Left renal cortex interstitium (tissue), 4 donors: ENCODE measurements around the gene ERCC2. TPM values are rescaled to one million over a fixed set of nuclear protein-coding genes. Genes with fewer than 3 reads are reported as not detected.

Experiments
- DNase-seq, 4 donors: peaks; one replicate each; pipeline ENCODE4 v3.0.0-alpha.2; 2013; ENCODE audit warnings: low read depth in 4 of 4, low spot score in 2 of 4, missing footprints in 1 of 4
- polyA plus RNA-seq, 4 donors: library from polyadenylated mRNA; unstranded; fragments of 120-200 nt; gene quantifications; one replicate each; pipeline ENCODE4 v1.2.1, GENCODE V29; 2013; ENCODE audit not compliant: insufficient read length in 4 of 4

Gene ERCC2
- polyA plus RNA-seq, 4 donors, result 31.8 to 44.1 (median 36.8) TPM

GRCh38 chr19:45306518-45307027 is 63.8 kb downstream of the ERCC2 start:
- no peak for DNase-seq

GRCh38 chr19:45306040-45306439 is 64.3 kb downstream of the ERCC2 start:
- DNase-seq, result no peak

GRCh38 chr19:45305421-45305820 is 65.0 kb downstream of the ERCC2 start:
- DNase-seq, result no peak

GRCh38 chr19:45305007-45305406 is 65.4 kb downstream of the ERCC2 start:
- no peak for DNase-seq

GRCh38 chr19:45304141-45304926 is 66.0 kb downstream of the ERCC2 start:
- no peak for DNase-seq

GRCh38 chr19:45303269-45304060 is 66.9 kb downstream of the ERCC2 start:
- no peak for DNase-seq

- no peak for DNase-seq
These were observed 68.0 kb downstream of the ERCC2 start for GRCh38 chr19:45302416-45302815.

Other genes with a start within 250 kb of the ERCC2 start
- under 1 TPM; 0.13 to 0.39 (median 0.20) TPM for gene NKPD1, start 209.6 kb downstream of the ERCC2 start, polyA plus RNA-seq
- 10 to 100 TPM; 32.7 to 51.4 (median 44.5) TPM for gene TRAPPC6A, start 192.3 kb downstream of the ERCC2 start, polyA plus RNA-seq
- gene BLOC1S3, start 191.8 kb downstream of the ERCC2 start, polyA plus RNA-seq, result 10 to 100 TPM in 3 of 4 donors, 1 to 10 TPM in 1; 7.9 to 13.0 (median 10.5) TPM
- gene EXOC3L2, start 125.2 kb downstream of the ERCC2 start, polyA plus RNA-seq, result 10 to 100 TPM in 2 of 4 donors, 1 to 10 TPM in 2; 7.8 to 15.3 (median 10.6) TPM
- gene MARK4, start 119.3 kb downstream of the ERCC2 start, polyA plus RNA-seq, result 10 to 100 TPM; 34.4 to 41.7 (median 41.1) TPM
- under 1 TPM; 0.29 to 0.88 (median 0.57) TPM for gene CKM, start 47.7 kb downstream of the ERCC2 start, polyA plus RNA-seq
- gene KLC3, start 29.8 kb downstream of the ERCC2 start, polyA plus RNA-seq, result 1 to 10 TPM in 3 of 4 donors, under 1 TPM in 1; 0.93 to 2.5 (median 1.9) TPM
- gene PPP1R13L, start 34.5 kb upstream of the ERCC2 start, polyA plus RNA-seq, result 10 to 100 TPM in 2 of 4 donors, 1 to 10 TPM in 2; 7.5 to 16.5 (median 9.7) TPM
- 1 to 10 TPM; 3.2 to 5.3 (median 4.1) TPM for gene POLR1G, start 36.1 kb upstream of the ERCC2 start, polyA plus RNA-seq
- 10 to 100 TPM; 69.2 to 98.2 (median 91.8) TPM for gene ERCC1, start 53.3 kb upstream of the ERCC2 start, polyA plus RNA-seq
- gene FOSB, start 97.4 kb upstream of the ERCC2 start, polyA plus RNA-seq, result 10 to 100 TPM in 2 of 4 donors, 1 to 10 TPM in 2; 3.2 to 83.2 (median 8.8) TPM
- gene RTN2, start 126.5 kb upstream of the ERCC2 start, polyA plus RNA-seq, result 1 to 10 TPM; 7.2 to 9.6 (median 8.8) TPM
- under 1 TPM; 0.22 to 0.62 (median 0.34) TPM for gene PPM1N, start 127.9 kb upstream of the ERCC2 start, polyA plus RNA-seq
- 10 to 100 TPM; 46.7 to 61.9 (median 48.8) TPM for gene VASP, start 136.9 kb upstream of the ERCC2 start, polyA plus RNA-seq
- gene OPA3, start 214.2 kb upstream of the ERCC2 start, polyA plus RNA-seq, result 10 to 100 TPM in 3 of 4 donors, 1 to 10 TPM in 1; 9.7 to 13.3 (median 10.6) TPM
- gene GPR4, start 231.6 kb upstream of the ERCC2 start, polyA plus RNA-seq, result 1 to 10 TPM; 3.7 to 5.4 (median 4.2) TPM